Fibroblast of mammary gland (primary cell): Measurements from ENCODE around the gene TMEM232.

Experiments
- DNase-seq: peaks from one replicate; pipeline ENCODE4 v3.0.0-alpha.2; 2010; ENCODE audit warnings: low read depth
- H3K4me3 ChIP-seq: 2 replicates; pipeline ENCODE4 v1.5.1; 2011; ENCODE audit warnings: low read depth, mild to moderate bottlenecking, low read length, moderate library complexity; ENCODE audit not compliant: control insufficient read depth
- CTCF ChIP-seq: conservative IDR thresholded peaks from 2 replicates; pipeline ENCODE4 v1.5.1; 2011; ENCODE audit warnings: low read depth, low read length, inconsistent platforms; ENCODE audit not compliant: control insufficient read depth, insufficient read depth

The TMEM232 gene

GRCh38 chr5:110754181-110754580 is 27.7 kb upstream of the TMEM232 start:
- DNase-seq = no peak
- H3K4me3 ChIP-seq = no peak overlapping the region
- TF ChIP-seq CTCF = no peak

GRCh38 chr5:110753600-110753999 is 27.1 kb upstream of the TMEM232 start:
- no peak overlapping the region for H3K4me3 ChIP-seq
- no peak for DNase-seq
- TF ChIP-seq CTCF = no peak

- H3K4me3 ChIP-seq = no peak overlapping the region
- no peak for DNase-seq
- TF ChIP-seq CTCF = no peak
These were observed 26.5 kb upstream of the TMEM232 start for GRCh38 chr5:110752953-110753352.

GRCh38 chr5:110751902-110752762 is 25.7 kb upstream of the TMEM232 start:
- DNase-seq = peak; percentile 70
- no peak for TF ChIP-seq CTCF
- H3K4me3 ChIP-seq = no peak overlapping the region

GRCh38 chr5:110738812-110739651 is 12.6 kb upstream of the TMEM232 start, which contains the start of gene SLC25A46:
Gene SLC25A46, plus strand, starts transcription at chr5:110739007. Its CDS starts 113 bp downstream, at chr5:110739120.
- peak within 1 kb of the TSS; percentile 78 for H3K4me3 ChIP-seq
- DNase-seq = peak; percentile 86
- TF ChIP-seq CTCF = no peak

GRCh38 chr5:110738503-110738811 is 12.0 kb upstream of the TMEM232 start:
- DNase-seq = no peak
- H3K4me3 ChIP-seq = peak overlapping the region; percentile 78
- no peak for TF ChIP-seq CTCF
